Loucy (cell line): ENCODE results near the gene SELENOO.

ENCODE experiments used
- H2AFZ ChIP-seq: fragments of 200-600 bp; sonication (generic); 2 replicates; pipeline ENCODE4 v1.6.0; 2016; ENCODE audit warnings: antibody characterized with exemption, mild to moderate bottlenecking, low read length, moderate library complexity
- H3F3A ChIP-seq: fragments of 200-600 bp; 2 replicates; pipeline ENCODE4 v1.6.0; 2016; ENCODE audit warnings: antibody characterized with exemption, low read depth, mild to moderate bottlenecking
- H3K27me3 ChIP-seq: fragments of 200-600 bp; sonication (generic); 2 replicates; pipeline ENCODE4 v1.6.1; 2014; ENCODE audit warnings: low read length, mild to moderate bottlenecking; ENCODE audit not compliant: insufficient read depth, poor library complexity, severe bottlenecking
- H3K36me3 ChIP-seq: fragments of 200-600 bp; sonication (generic); 2 replicates; pipeline ENCODE4 v1.6.1; 2016; ENCODE audit warnings: low read length; ENCODE audit not compliant: insufficient read depth
- H3K4me1 ChIP-seq: fragments of 200-600 bp; sonication (generic); 2 replicates; pipeline ENCODE4 v1.5.1; 2014; ENCODE audit warnings: low read length, mild to moderate bottlenecking; ENCODE audit not compliant: insufficient read depth, poor library complexity, severe bottlenecking
- H3K4me2 ChIP-seq: fragments of 200-600 bp; sonication (generic); 2 replicates; pipeline ENCODE4 v1.6.0; 2014; ENCODE audit warnings: antibody characterized with exemption, low read length, low read depth, mild to moderate bottlenecking; ENCODE audit not compliant: poor library complexity, severe bottlenecking
- H3K4me3 ChIP-seq: fragments of 200-600 bp; sonication (generic); 2 replicates; pipeline ENCODE4 v1.5.1; 2014; ENCODE audit warnings: low read length, mild to moderate bottlenecking, mixed read lengths; ENCODE audit not compliant: poor library complexity, severe bottlenecking
- H3K79me2 ChIP-seq: fragments of 200-600 bp; sonication (generic); 2 replicates; pipeline ENCODE4 v1.6.1; 2014; ENCODE audit warnings: low read length; ENCODE audit not compliant: insufficient read depth
- H3K9ac ChIP-seq: fragments of 200-600 bp; sonication (generic); 2 replicates; pipeline ENCODE4 v1.6.0; 2014; ENCODE audit warnings: mild to moderate bottlenecking, low read depth, low read length, moderate library complexity; ENCODE audit not compliant: poor library complexity, severe bottlenecking
- H3K9me2 ChIP-seq: fragments of 200-600 bp; sonication (generic); replicated peaks from 2 replicates; pipeline ENCODE4 v1.6.1; 2016; ENCODE audit warnings: low read depth, low read length, mixed read lengths
- H3K9me3 ChIP-seq: fragments of 200-600 bp; sonication (generic); 2 replicates; pipeline ENCODE4 v1.6.1; 2014; ENCODE audit warnings: mild to moderate bottlenecking, antibody characterized with exemption, low read length, low read depth; ENCODE audit not compliant: insufficient read depth
- H4K20me1 ChIP-seq: fragments of 200-600 bp; sonication (generic); 2 replicates; pipeline ENCODE4 v1.6.0; 2014; ENCODE audit warnings: antibody characterized with exemption, low read length, mild to moderate bottlenecking; ENCODE audit not compliant: insufficient read depth, poor library complexity, severe bottlenecking
- EZH2phosphoT487 ChIP-seq: fragments of 200-600 bp; IDR thresholded peaks from 2 replicates; pipeline ENCODE4 v1.6.1; 2018; ENCODE audit warnings: antibody characterized with exemption, mild to moderate bottlenecking, moderate library complexity, borderline replicate concordance
- TF ChIP-seq, protein P1 (sequence below): fragments of 200-600 bp; sonication (generic); conservative IDR thresholded peaks from 2 replicates; pipeline ENCODE4 v1.5.1; 2014; ENCODE audit warnings: mild to moderate bottlenecking, antibody characterized with exemption, low read length

The SELENOO gene

DNA sequence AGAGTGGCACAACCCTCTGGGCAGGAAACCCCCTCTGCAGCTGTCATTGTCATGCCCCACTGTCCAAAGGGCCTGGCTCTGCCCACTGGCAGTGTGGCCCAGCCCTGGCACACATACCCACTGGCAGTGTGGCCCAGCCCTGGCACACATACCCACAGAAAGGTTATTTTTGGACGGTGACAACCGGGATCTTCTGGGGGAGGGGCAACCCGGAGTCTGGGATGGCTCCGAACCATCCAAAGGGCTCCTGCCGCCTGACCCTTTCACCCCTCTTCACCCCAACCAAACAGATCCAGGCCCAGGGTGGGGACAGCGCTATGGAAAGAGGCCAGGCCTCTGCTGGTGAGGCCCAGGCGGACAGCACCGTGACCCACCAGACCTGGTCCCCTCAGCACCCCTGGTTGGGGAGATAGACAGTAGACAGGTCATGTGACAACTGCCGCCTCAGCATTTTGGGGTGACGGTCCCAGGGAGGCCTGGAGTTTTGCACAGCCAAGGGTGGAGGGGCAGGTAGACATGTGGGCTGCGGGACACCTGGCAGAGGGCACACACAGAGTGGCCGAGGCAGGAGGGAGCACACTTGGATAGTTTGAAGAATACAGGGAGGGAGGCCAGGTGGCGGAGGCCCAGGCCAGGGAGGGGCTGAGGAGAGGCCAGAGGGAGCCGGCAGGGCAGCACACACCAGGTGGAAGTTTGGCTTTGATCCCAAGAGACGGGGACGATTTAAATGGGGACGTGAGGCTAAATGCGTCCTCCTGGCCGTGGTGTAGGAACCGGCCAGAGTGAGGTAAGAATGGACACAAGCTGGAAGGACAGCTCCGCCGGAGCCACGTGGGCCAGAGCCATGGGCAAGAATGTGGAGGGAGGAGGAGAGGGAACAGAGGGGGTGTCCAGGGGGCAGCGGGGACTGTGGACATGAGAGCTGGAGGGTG is 57.8 kb downstream of the SELENOO start:
- Histone ChIP-seq H3K4me2 (no peak overlapping the region), H3K4me1 (no peaks in the 10 kb centered on the region), H3K79me2 (no peaks in the 10 kb centered on the region)

DNA sequence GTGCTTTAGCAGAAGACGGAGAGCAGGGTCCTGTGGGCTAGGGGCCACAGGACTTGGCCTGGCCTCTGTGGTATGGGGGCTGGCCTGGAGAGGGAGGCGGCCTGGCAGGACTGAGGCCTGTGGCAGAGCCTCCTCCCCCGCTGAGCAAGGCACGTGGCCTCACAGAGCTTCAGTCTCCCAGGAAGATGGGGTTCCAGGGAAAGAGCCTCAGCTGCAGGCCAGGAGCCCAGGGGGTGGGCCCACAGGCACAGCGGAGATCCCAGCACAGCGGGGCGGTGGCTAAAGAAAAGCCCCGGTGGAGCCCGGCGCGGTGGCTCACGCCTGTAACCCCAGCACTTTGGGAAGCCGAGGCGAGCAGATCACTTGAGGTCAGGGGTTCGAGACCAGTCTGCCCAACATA is 58.5 kb downstream of the SELENOO start:
- Histone ChIP-seq H3K9ac (no peak overlapping the region), H3F3A (no peaks in the 10 kb centered on the region), H3K9me3 (no peaks in the 10 kb centered on the region), H4K20me1 (no peaks in the 10 kb centered on the region), H3K4me3 (no peak overlapping the region), H3K4me2 (no peak overlapping the region), H3K36me3 (no peaks in the 10 kb centered on the region), H2AFZ (no peak overlapping the region), H3K79me2 (no peaks in the 10 kb centered on the region), H3K27me3 (no peaks in the 10 kb centered on the region), H3K9me2 (no peaks in the 10 kb centered on the region), H3K4me1 (no peaks in the 10 kb centered on the region)
- TF ChIP-seq, protein P1, sequence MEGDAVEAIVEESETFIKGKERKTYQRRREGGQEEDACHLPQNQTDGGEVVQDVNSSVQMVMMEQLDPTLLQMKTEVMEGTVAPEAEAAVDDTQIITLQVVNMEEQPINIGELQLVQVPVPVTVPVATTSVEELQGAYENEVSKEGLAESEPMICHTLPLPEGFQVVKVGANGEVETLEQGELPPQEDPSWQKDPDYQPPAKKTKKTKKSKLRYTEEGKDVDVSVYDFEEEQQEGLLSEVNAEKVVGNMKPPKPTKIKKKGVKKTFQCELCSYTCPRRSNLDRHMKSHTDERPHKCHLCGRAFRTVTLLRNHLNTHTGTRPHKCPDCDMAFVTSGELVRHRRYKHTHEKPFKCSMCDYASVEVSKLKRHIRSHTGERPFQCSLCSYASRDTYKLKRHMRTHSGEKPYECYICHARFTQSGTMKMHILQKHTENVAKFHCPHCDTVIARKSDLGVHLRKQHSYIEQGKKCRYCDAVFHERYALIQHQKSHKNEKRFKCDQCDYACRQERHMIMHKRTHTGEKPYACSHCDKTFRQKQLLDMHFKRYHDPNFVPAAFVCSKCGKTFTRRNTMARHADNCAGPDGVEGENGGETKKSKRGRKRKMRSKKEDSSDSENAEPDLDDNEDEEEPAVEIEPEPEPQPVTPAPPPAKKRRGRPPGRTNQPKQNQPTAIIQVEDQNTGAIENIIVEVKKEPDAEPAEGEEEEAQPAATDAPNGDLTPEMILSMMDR, result no peak
- no peak for TF ChIP-seq EZH2phosphoT487

More for the DNA sequence above, 57.8 kb downstream of the SELENOO start:
- Histone ChIP-seq H3K27me3 (no peaks in the 10 kb centered on the region), H3K9me3 (no peaks in the 10 kb centered on the region), H3K4me3 (no peak overlapping the region), H4K20me1 (no peaks in the 10 kb centered on the region), H3F3A (no peaks in the 10 kb centered on the region), H3K36me3 (no peaks in the 10 kb centered on the region), H2AFZ (no peak overlapping the region), H3K9me2 (no peaks in the 10 kb centered on the region), H3K9ac (no peak overlapping the region)
- no peak for TF ChIP-seq EZH2phosphoT487
- TF ChIP-seq, protein P1, result no peak

DNA sequence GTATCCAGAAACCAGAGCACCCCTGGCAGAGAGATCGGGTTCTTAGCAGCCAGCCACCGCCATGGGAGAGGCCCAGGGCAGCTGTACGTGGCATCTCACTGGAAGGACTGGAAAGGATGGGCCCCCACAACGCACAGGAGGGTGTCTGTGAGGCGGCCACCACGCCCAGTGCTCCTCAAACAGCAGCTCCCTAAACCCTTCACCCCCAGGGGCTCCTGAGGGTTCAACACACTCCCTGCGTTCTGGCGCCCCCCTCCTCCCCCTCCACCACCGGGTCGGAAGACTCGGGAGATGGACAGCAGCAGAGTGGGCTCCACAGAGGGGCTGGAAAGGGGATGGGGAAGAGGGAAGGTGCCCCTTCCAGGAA is 59.6 kb downstream of the SELENOO start:
- H3K9me3 ChIP-seq, result no peaks in the 10 kb centered on the region
- H3K4me2 ChIP-seq, result no peak overlapping the region
- H3K9ac ChIP-seq, result no peak overlapping the region
- H3K36me3 ChIP-seq, result no peaks in the 10 kb centered on the region
- no peaks in the 10 kb centered on the region for H3K79me2 ChIP-seq
- no peaks in the 10 kb centered on the region for H4K20me1 ChIP-seq
- TF ChIP-seq EZH2phosphoT487, result no peak
- TF ChIP-seq, protein P1, result no peak
- H3K27me3 ChIP-seq, result no peaks in the 10 kb centered on the region
- no peaks in the 10 kb centered on the region for H3K4me1 ChIP-seq
- H2AFZ ChIP-seq, result no peak overlapping the region
- H3K9me2 ChIP-seq, result no peaks in the 10 kb centered on the region
- H3F3A ChIP-seq, result no peaks in the 10 kb centered on the region
- H3K4me3 ChIP-seq, result no peak overlapping the region
